Lung (tissue), 12 donors: ENCODE measurements around the gene MOB3B. TPM values are rescaled to one million over a fixed set of nuclear protein-coding genes. Genes with fewer than 3 reads are reported as not detected.
"Not testable (repeated sequence)": the region's sequence is repeated elsewhere in the genome, so short reads cannot be mapped to it uniquely, and the experiment has no call there.

Experiments used
- ATAC-seq: fragments of 200-7000 bp; cut with Tn5 transposase; one replicate; pipeline ENCODE4 v1.9.1; 2020; ENCODE audit warnings: moderate number of reproducible peaks; ENCODE audit not compliant: insufficient read depth, low FRiP score
- DNase-seq, 3 donors: peaks; one replicate each; pipeline ENCODE4 v3.0.0-alpha.2; 2013 to 2017
- H3K27ac ChIP-seq, 2 donors: one replicate each; pipeline ENCODE4 v1.5.1; 2013; ENCODE audit warnings: mild to moderate bottlenecking in 2 of 2, moderate library complexity in 2 of 2, control low read depth in 1 of 2, inconsistent platforms in 1 of 2, low read depth in 1 of 2, low read length in 1 of 2
- H3K27me3 ChIP-seq, 3 donors: one replicate each; pipeline ENCODE4 v1.5.1; 2013; ENCODE audit warnings: low read length in 2 of 3; ENCODE audit not compliant: control insufficient read depth in 3 of 3, insufficient read depth in 3 of 3
- H3K36me3 ChIP-seq, 4 donors: one replicate each; pipeline ENCODE4 v1.5.1; 2013; ENCODE audit warnings: low read length in 4 of 4, mild to moderate bottlenecking in 1 of 4, moderate library complexity in 1 of 4; ENCODE audit not compliant: control insufficient read depth in 4 of 4, insufficient read depth in 4 of 4
- H3K4me1 ChIP-seq, 5 donors: one replicate each; pipeline ENCODE4 v1.5.1; 2013; ENCODE audit warnings: low read length in 5 of 5, mild to moderate bottlenecking in 2 of 5, moderate library complexity in 1 of 5; ENCODE audit not compliant: control insufficient read depth in 5 of 5, insufficient read depth in 5 of 5
- H3K4me3 ChIP-seq: one replicate; pipeline ENCODE4 v1.5.1; 2013; ENCODE audit warnings: mild to moderate bottlenecking, control low read depth, moderate library complexity
- H3K9ac ChIP-seq, 2 donors: one replicate each; pipeline ENCODE4 v1.5.1; 2013; ENCODE audit warnings: low read length in 2 of 2, control low read depth in 1 of 2; ENCODE audit not compliant: insufficient read depth in 1 of 2
- H3K9me3 ChIP-seq, 4 donors: one replicate each; pipeline ENCODE4 v1.5.1; 2013; ENCODE audit warnings: low read length in 3 of 4, mild to moderate bottlenecking in 1 of 4, moderate library complexity in 1 of 4; ENCODE audit not compliant: control insufficient read depth in 4 of 4, insufficient read depth in 3 of 4
- WGBS, 2 donors: extraction: QIAGEN DNeasy Blood & Tissue Kit; methylation state at CpG; one replicate each; pipeline ENCODE4 v1.1.7; 2013; 5-methylcytosine and 5-hydroxymethylcytosine counted together
- polyA plus RNA-seq, 2 donors: library from polyadenylated mRNA; stranded (reverse); fragments of 200-250 nt; gene quantifications; one replicate each; pipeline ENCODE4 v1.2.1, GENCODE V29; 2013
- total RNA-seq, 2 donors: library from RNA; depleted of rRNA in 1 of 2; stranded (reverse); fragments of >200 nt in 1 of 2; gene quantifications; one replicate each; pipeline ENCODE4 v1.2.1, GENCODE V29; 2014 to 2021
- TF ChIP-seq, protein P1 (sequence below): IDR thresholded peaks from 2 replicates; pipeline ENCODE4 v1.5.1; 2012; ENCODE audit warnings: mild to moderate bottlenecking; ENCODE audit errors: control extremely low read depth, extremely low read depth
- donor health status: control.
- donor health status: control.
- donor health status: Bipolar disorder and iron deficiency.
- donor health status: healthy.
- donor health status: DM: yes; HTN: yes; CAD: no.

Gene MOB3B
- total and polyA plus RNA-seq, 4 donors = 1.6 to 12.9 (median 6.4) TPM

GRCh38 chr9:27422279-27422834, 107.3 kb downstream of the MOB3B start:
- Histone ChIP-seq H3K9ac (no peak overlapping the region), H3K9me3 (no peaks in the 10 kb centered on the region), H3K27me3 (no peaks in the 10 kb centered on the region), H3K4me3 (no peak overlapping the region), H3K4me1 (peaks cover 0 to 14% (median 0%) of the 10 kb centered on the region in 5 donors), H3K27ac (no peak overlapping the region), H3K36me3 (no peaks in the 10 kb centered on the region)
- DNase-seq (no peak), ATAC-seq (no peak)
- whole genome bisulfite sequencing, 2 donors = 0 to 47% methylated on average over 1 of the region's 1 CpG
- TF ChIP-seq, protein P1, sequence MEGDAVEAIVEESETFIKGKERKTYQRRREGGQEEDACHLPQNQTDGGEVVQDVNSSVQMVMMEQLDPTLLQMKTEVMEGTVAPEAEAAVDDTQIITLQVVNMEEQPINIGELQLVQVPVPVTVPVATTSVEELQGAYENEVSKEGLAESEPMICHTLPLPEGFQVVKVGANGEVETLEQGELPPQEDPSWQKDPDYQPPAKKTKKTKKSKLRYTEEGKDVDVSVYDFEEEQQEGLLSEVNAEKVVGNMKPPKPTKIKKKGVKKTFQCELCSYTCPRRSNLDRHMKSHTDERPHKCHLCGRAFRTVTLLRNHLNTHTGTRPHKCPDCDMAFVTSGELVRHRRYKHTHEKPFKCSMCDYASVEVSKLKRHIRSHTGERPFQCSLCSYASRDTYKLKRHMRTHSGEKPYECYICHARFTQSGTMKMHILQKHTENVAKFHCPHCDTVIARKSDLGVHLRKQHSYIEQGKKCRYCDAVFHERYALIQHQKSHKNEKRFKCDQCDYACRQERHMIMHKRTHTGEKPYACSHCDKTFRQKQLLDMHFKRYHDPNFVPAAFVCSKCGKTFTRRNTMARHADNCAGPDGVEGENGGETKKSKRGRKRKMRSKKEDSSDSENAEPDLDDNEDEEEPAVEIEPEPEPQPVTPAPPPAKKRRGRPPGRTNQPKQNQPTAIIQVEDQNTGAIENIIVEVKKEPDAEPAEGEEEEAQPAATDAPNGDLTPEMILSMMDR = no peak

GRCh38 chr9:27421577-27421976, 108.0 kb downstream of the MOB3B start:
- Histone ChIP-seq H3K9me3 (no peaks in the 10 kb centered on the region), H3K4me1 (peaks cover 0 to 7% (median 0%) of the 10 kb centered on the region in 5 donors), H3K9ac (no peak overlapping the region), H3K27ac (no peak overlapping the region), H3K36me3 (no peaks in the 10 kb centered on the region), H3K27me3 (no peaks in the 10 kb centered on the region), H3K4me3 (no peak overlapping the region)
- DNase-seq = no peak
- no peak for ATAC-seq
- TF ChIP-seq, protein P1 = no peak
- WGBS, 2 donors = 77 to 83% methylated on average over 2 of the region's 2 CpGs

DNA sequence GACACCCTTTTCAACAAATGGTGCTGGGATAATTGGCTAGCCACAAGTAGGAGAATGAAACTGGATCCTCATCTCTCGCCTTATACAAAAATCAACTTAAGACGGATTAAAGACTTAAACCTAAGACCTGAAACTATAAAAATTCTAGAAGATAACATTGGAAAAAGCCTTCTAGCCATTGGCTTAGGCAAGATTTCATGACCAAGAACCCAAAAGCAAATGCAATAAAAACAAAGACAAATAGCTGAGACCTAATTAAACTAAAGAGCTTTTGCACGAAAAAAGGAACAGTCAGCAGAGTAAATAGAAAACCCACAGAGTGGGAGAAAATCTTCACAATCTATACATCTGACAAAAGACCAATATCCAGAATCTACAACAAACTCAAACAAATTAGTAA, 110.1 kb downstream of the MOB3B start:
- not testable (repeated sequence) for DNase-seq, H3K4me3 ChIP-seq, H3K9me3 ChIP-seq, H3K9ac ChIP-seq, ATAC-seq, H3K4me1 ChIP-seq, H3K27ac ChIP-seq, H3K36me3 ChIP-seq, H3K27me3 ChIP-seq
- WGBS, 2 donors = 93 to 94% methylated on average over 3 of the region's 3 CpGs

- Histone ChIP-seq H3K36me3 (no peaks in the 10 kb centered on the region), H3K27me3 (no peaks in the 10 kb centered on the region), H3K27ac (peak overlapping the region in 1 of 2 donors; percentile 73), H3K9me3 (no peaks in the 10 kb centered on the region), H3K4me1 (peaks cover 1 to 23% (median 15%) of the 10 kb centered on the region in 5 donors), H3K9ac (peak overlapping the region in 1 of 2 donors; percentile 15), H3K4me3 (no peak overlapping the region)
- ATAC-seq (peak; percentile 19), DNase-seq (peak; percentile 90 to 96 (median 96))
- WGBS, 2 donors = 63 to 69% methylated on average over 4 of the region's 4 CpGs
- TF ChIP-seq, protein P1 = no peak
Measured at GRCh38 chr9:27414220-27414761, 115.3 kb downstream of the MOB3B start.
